Measurements from ENCODE around the gene ZBTB17. TPM values are rescaled to one million over a fixed set of nuclear protein-coding genes. Genes with fewer than 3 reads are reported as not detected.
A peak's percentile ranks its signal among the peaks of the same experiment; 100 is the strongest.

The ZBTB17 gene
- total RNA-seq, 2 experiments from 2014 or later = 52.9 to 53.4 TPM

GRCh38 chr1:16009030-16009460 is 33.1 kb upstream of the ZBTB17 start:
- CTCF ChIA-PET (ENCODE audit: unreplicated experiment) = interaction anchor here (1.0 kb wide), 1 partner anchor 47 kb away, joined by 6 read pairs; no protein-coding TSS in a partner anchor
- no peaks in the 10 kb centered on the region for H3K79me2 ChIP-seq (ENCODE audit: insufficient read depth, low read depth, low read length)
- TF ChIP-seq CTCF (conservative IDR thresholded peaks at IDR 0.05; ENCODE audit: low read length) (peak; percentile 99), EZH2phosphoT487 (IDR thresholded peaks at IDR 0.05; ENCODE audit: borderline replicate concordance, low read depth, low read length) (no peak)
- POLR2A ChIA-PET = no interaction called here
- H3K4me2 ChIP-seq (ENCODE audit: low read length) = no peak overlapping the region
- no peaks in the 10 kb centered on the region for H4K20me1 ChIP-seq (ENCODE audit: insufficient read depth, low read length)
- peak; percentile 68 for DNase-seq (ENCODE audit: low spot score)
- intact Hi-C loops (cut with micrococcal nuclease; ENCODE audit: unreplicated experiment) = loop anchor here (1.0 to 10.0 kb wide), 4 partner anchors 24 to 207 kb away; no protein-coding TSS in a partner anchor
- peaks cover 19% of the 10 kb centered on the region for H3K4me1 ChIP-seq (ENCODE audit: insufficient read depth, low read length, poor library complexity, severe bottlenecking)
- H3K4me3 ChIP-seq (ENCODE audit: low read depth, low read length, poor library complexity, severe bottlenecking) = no peak overlapping the region
- H3K36me3 ChIP-seq (ENCODE audit: insufficient read depth, low read length) = no peaks in the 10 kb centered on the region
- no peak overlapping the region for H2AFZ ChIP-seq (ENCODE audit: low read length)
- no peaks in the 10 kb centered on the region for H3K9me2 ChIP-seq (ENCODE audit: insufficient read depth, low read length)
- H3K27ac ChIP-seq (ENCODE audit: low read depth, low read length, poor library complexity, severe bottlenecking) = no peak overlapping the region
- H3K9me3 ChIP-seq (ENCODE audit: low read length) = no peaks in the 10 kb centered on the region
- no TSS peak for BruUV-seq (replicated peaks)

GRCh38 chr1:16007671-16008341 is 31.9 kb upstream of the ZBTB17 start:
- H3K9me3 ChIP-seq (ENCODE audit: low read length) = no peaks in the 10 kb centered on the region
- no peak overlapping the region for H3K4me2 ChIP-seq (ENCODE audit: low read length)
- H3K79me2 ChIP-seq (ENCODE audit: insufficient read depth, low read depth, low read length) = no peaks in the 10 kb centered on the region
- H3K9me2 ChIP-seq (ENCODE audit: insufficient read depth, low read length) = no peaks in the 10 kb centered on the region
- no peak for TF ChIP-seq EZH2phosphoT487 (IDR thresholded peaks at IDR 0.05; ENCODE audit: borderline replicate concordance, low read depth, low read length)
- TF ChIP-seq CTCF (conservative IDR thresholded peaks at IDR 0.05; ENCODE audit: low read length) = no peak
- ChIA-PET CTCF (ENCODE audit: unreplicated experiment) (interaction anchor here (0.5 to 1.4 kb wide), 5 partner anchors 10 to 528 kb away, joined by 3 to 10 read pairs (median 4); no protein-coding TSS in a partner anchor), POLR2A (interaction anchor here (0.6 kb wide), 1 partner anchor 165 kb away, joined by 5 read pairs; no protein-coding TSS in a partner anchor)
- H4K20me1 ChIP-seq (ENCODE audit: insufficient read depth, low read length) = no peaks in the 10 kb centered on the region
- intact Hi-C loops (cut with micrococcal nuclease; ENCODE audit: unreplicated experiment) = loop anchor here (2.0 to 10.0 kb wide), 3 partner anchors 25 to 206 kb away; no protein-coding TSS in a partner anchor
- H3K4me1 ChIP-seq (ENCODE audit: insufficient read depth, low read length, poor library complexity, severe bottlenecking) = peaks cover 13% of the 10 kb centered on the region
- no peak overlapping the region for H3K27ac ChIP-seq (ENCODE audit: low read depth, low read length, poor library complexity, severe bottlenecking)
- H3K4me3 ChIP-seq (ENCODE audit: low read depth, low read length, poor library complexity, severe bottlenecking) = no peak overlapping the region
- BruUV-seq (replicated peaks) = no TSS peak
- DNase-seq (ENCODE audit: low spot score) = no peak
- no peaks in the 10 kb centered on the region for H3K36me3 ChIP-seq (ENCODE audit: insufficient read depth, low read length)
- no peak overlapping the region for H2AFZ ChIP-seq (ENCODE audit: low read length)

Data from OCI-LY7 (cell line).